Neural progenitor cell (in vitro differentiated cells): ENCODE measurements around the gene KRT77. TPM values are rescaled to one million over a fixed set of nuclear protein-coding genes. Genes with fewer than 3 reads are reported as not detected.

ENCODE experiments used
- DNase-seq: peaks from one replicate; pipeline ENCODE4 v3.0.0-alpha.2; 2016; ENCODE audit warnings: low spot score
- H2AFZ ChIP-seq: fragments of 200-600 bp; sonication (generic); replicated peaks from 2 replicates; pipeline ENCODE4 v1.6.1; 2016; ENCODE audit warnings: antibody characterized with exemption
- H3F3A ChIP-seq: fragments of 200-600 bp; sonication (generic); 2 replicates; pipeline ENCODE4 v1.6.1; 2016; ENCODE audit warnings: antibody characterized with exemption, low read depth
- H3K27ac ChIP-seq: fragments of 200-600 bp; sonication (generic); 2 replicates; pipeline ENCODE4 v1.5.1; 2016; ENCODE audit warnings: mild to moderate bottlenecking
- H3K27me3 ChIP-seq: fragments of 200-600 bp; sonication (generic); 2 replicates; pipeline ENCODE4 v1.6.1; 2016; ENCODE audit warnings: mild to moderate bottlenecking, moderate library complexity
- H3K36me3 ChIP-seq: fragments of 200-600 bp; sonication (generic); 2 replicates; pipeline ENCODE4 v1.5.1; 2016
- H3K4me1 ChIP-seq: fragments of 200-600 bp; sonication (generic); 2 replicates; pipeline ENCODE4 v1.6.1; 2016; ENCODE audit warnings: mixed run types
- H3K4me2 ChIP-seq: fragments of 200-600 bp; sonication (generic); 2 replicates; pipeline ENCODE4 v1.6.1; 2016
- H3K4me3 ChIP-seq: fragments of 200-600 bp; sonication (generic); 2 replicates; pipeline ENCODE4 v1.5.1; 2016
- H3K79me2 ChIP-seq: fragments of 200-600 bp; sonication (generic); 2 replicates; pipeline ENCODE4 v1.6.1; 2016; ENCODE audit warnings: low read depth
- H3K9ac ChIP-seq: fragments of 200-600 bp; sonication (generic); 2 replicates; pipeline ENCODE4 v1.6.1; 2016
- H3K9me3 ChIP-seq: fragments of 200-600 bp; sonication (generic); 2 replicates; pipeline ENCODE4 v1.5.1; 2016; ENCODE audit warnings: low read depth
- H4K20me1 ChIP-seq: fragments of 200-600 bp; sonication (generic); 2 replicates; pipeline ENCODE4 v1.6.1; 2016; ENCODE audit warnings: low read depth
- H3K27ac Mint-ChIP-seq: 3 replicates; pipeline ENCODE4 v1.8.0; 2021; ENCODE audit warnings: mixed read lengths
- H3K27me3 Mint-ChIP-seq: 2 replicates; pipeline ENCODE4 v1.8.0; 2022; ENCODE audit warnings: low read depth, mild to moderate bottlenecking, inconsistent platforms, moderate library complexity, mixed read lengths; ENCODE audit not compliant: insufficient read depth
- H3K36me3 Mint-ChIP-seq: 3 replicates; pipeline ENCODE4 v1.8.0; 2021; ENCODE audit warnings: mixed read lengths
- H3K4me1 Mint-ChIP-seq: 3 replicates; pipeline ENCODE4 v1.8.0; 2021; ENCODE audit warnings: mixed read lengths
- H3K4me3 Mint-ChIP-seq: 3 replicates; pipeline ENCODE4 v1.8.0; 2021; ENCODE audit warnings: mild to moderate bottlenecking, moderate library complexity, mixed read lengths
- H3K9me3 Mint-ChIP-seq: 3 replicates; pipeline ENCODE4 v1.8.0; 2020; ENCODE audit warnings: mixed read lengths
- CTCF ChIP-seq: fragments of 200-600 bp; sonication (generic); IDR thresholded peaks from 2 replicates; pipeline ENCODE4 v1.5.1; 2017; ENCODE audit warnings: antibody characterized with exemption, mild to moderate bottlenecking
- EZH2 ChIP-seq: fragments of 200-600 bp; sonication (generic); IDR thresholded peaks from 2 replicates; pipeline ENCODE4 v1.6.1; 2017; ENCODE audit warnings: antibody characterized with exemption, mild to moderate bottlenecking, moderate library complexity
- EZH2phosphoT487 ChIP-seq: fragments of 200-600 bp; sonication (generic); IDR thresholded peaks from 2 replicates; pipeline ENCODE4 v1.6.1; 2017; ENCODE audit warnings: antibody characterized with exemption
- total RNA-seq: library from RNA; depleted of rRNA; stranded (reverse); fragments of >200 nt; gene quantifications from 2 replicates; pipeline ENCODE4 v1.2.3, GENCODE V29; 2015; ENCODE audit warnings: low replicate concordance

KRT77 gene
- total RNA-seq, 1 donor from 2014 or later = 0.47 TPM

GRCh38 chr12:52696588-52696987 is 6.7 kb downstream of the KRT77 start:
- no peak overlapping the region for H3K27ac ChIP-seq
- Mint-ChIP-seq H3K4me1 (peaks cover 13% of the 10 kb centered on the region), H3K27me3 (peaks cover 25% of the 10 kb centered on the region), H3K27ac (no peak overlapping the region), H3K36me3 (no peaks in the 10 kb centered on the region), H3K9me3 (no peaks in the 10 kb centered on the region), H3K4me3 (no peak overlapping the region)
- H3K9me3 ChIP-seq = no peaks in the 10 kb centered on the region
- H3K36me3 ChIP-seq = no peaks in the 10 kb centered on the region
- peaks cover 17% of the 10 kb centered on the region for H3K27me3 ChIP-seq
- H3F3A ChIP-seq = peaks cover 6% of the 10 kb centered on the region
- no peak overlapping the region for H2AFZ ChIP-seq
- peaks cover 5% of the 10 kb centered on the region for H3K4me1 ChIP-seq
- DNase-seq = no peak
- no peak overlapping the region for H3K9ac ChIP-seq
- no peaks in the 10 kb centered on the region for H4K20me1 ChIP-seq
- H3K79me2 ChIP-seq = no peaks in the 10 kb centered on the region
- no peak overlapping the region for H3K4me2 ChIP-seq
- TF ChIP-seq CTCF (no peak), EZH2phosphoT487 (no peak), EZH2 (no peak)
- H3K4me3 ChIP-seq = no peak overlapping the region

- Histone ChIP-seq H3K4me3 (no peak overlapping the region), H3F3A (peaks cover 8% of the 10 kb centered on the region), H3K4me1 (peaks cover 13% of the 10 kb centered on the region), H3K27ac (no peak overlapping the region), H3K9me3 (no peaks in the 10 kb centered on the region), H4K20me1 (no peaks in the 10 kb centered on the region), H3K4me2 (no peak overlapping the region), H2AFZ (no peak overlapping the region), H3K27me3 (peaks cover 33% of the 10 kb centered on the region), H3K9ac (no peak overlapping the region), H3K36me3 (no peaks in the 10 kb centered on the region), H3K79me2 (no peaks in the 10 kb centered on the region)
- Mint-ChIP-seq H3K4me3 (no peak overlapping the region), H3K36me3 (no peaks in the 10 kb centered on the region), H3K9me3 (no peaks in the 10 kb centered on the region), H3K27ac (no peak overlapping the region), H3K27me3 (peaks cover 34% of the 10 kb centered on the region), H3K4me1 (peaks cover 21% of the 10 kb centered on the region)
- DNase-seq = no peak
- TF ChIP-seq EZH2phosphoT487 = no peak
- TF ChIP-seq CTCF = no peak
- TF ChIP-seq EZH2 = no peak
These were observed 8.3 kb downstream of the KRT77 start for GRCh38 chr12:52695039-52695438.

GRCh38 chr12:52694151-52694550 is 9.2 kb downstream of the KRT77 start:
- Histone ChIP-seq H3K9ac (no peak overlapping the region), H3K9me3 (no peaks in the 10 kb centered on the region), H3K36me3 (no peaks in the 10 kb centered on the region), H3K4me1 (peaks cover 13% of the 10 kb centered on the region), H3F3A (peaks cover 8% of the 10 kb centered on the region), H4K20me1 (no peaks in the 10 kb centered on the region), H2AFZ (no peak overlapping the region), H3K4me3 (no peak overlapping the region), H3K4me2 (no peak overlapping the region), H3K79me2 (no peaks in the 10 kb centered on the region), H3K27ac (no peak overlapping the region), H3K27me3 (peaks cover 42% of the 10 kb centered on the region)
- Mint-ChIP-seq H3K27ac (no peak overlapping the region), H3K36me3 (no peaks in the 10 kb centered on the region), H3K9me3 (no peaks in the 10 kb centered on the region), H3K4me3 (no peak overlapping the region), H3K4me1 (peaks cover 21% of the 10 kb centered on the region), H3K27me3 (peaks cover 34% of the 10 kb centered on the region)
- no peak for TF ChIP-seq CTCF
- DNase-seq = no peak
